T-helper 1 cell treated with Interleukin-12 subunit alpha and Interleukin-12 subunit beta and Interleukin-4 antibody, amounts not matched to agents 30 μg/mL and 1 μg/mL, for 36 hours (primary cell): Measurements from ENCODE around the gene SLC4A4.

Experiments used
- H3K27ac Mint-ChIP-seq: one replicate; pipeline ENCODE4 v1.8.0; 2021; ENCODE audit warnings: mild to moderate bottlenecking, mixed read lengths
- H3K27me3 Mint-ChIP-seq: one replicate; pipeline ENCODE4 v1.8.0; 2021; ENCODE audit warnings: low read depth, mixed read lengths
- H3K36me3 Mint-ChIP-seq: one replicate; pipeline ENCODE4 v1.8.0; 2021; ENCODE audit warnings: low read depth, mixed read lengths
- H3K4me1 Mint-ChIP-seq: one replicate; pipeline ENCODE4 v1.8.0; 2021; ENCODE audit warnings: low read depth, mixed read lengths
- H3K4me3 Mint-ChIP-seq: one replicate; pipeline ENCODE4 v1.8.0; 2021; ENCODE audit warnings: mild to moderate bottlenecking, moderate library complexity, mixed read lengths
- H3K9me3 Mint-ChIP-seq: one replicate; pipeline ENCODE4 v1.8.0; 2021; ENCODE audit warnings: mixed read lengths

The SLC4A4 gene

GRCh38 chr4:71541541-71541940 is 202.7 kb downstream of the SLC4A4 start:
- Mint-ChIP-seq H3K36me3 (no peaks in the 10 kb centered on the region), H3K27ac (no peak overlapping the region), H3K4me1 (no peaks in the 10 kb centered on the region), H3K9me3 (no peaks in the 10 kb centered on the region), H3K4me3 (no peak overlapping the region), H3K27me3 (no peaks in the 10 kb centered on the region)

GRCh38 chr4:71545168-71545567 is 206.3 kb downstream of the SLC4A4 start:
- Mint-ChIP-seq H3K9me3 (no peaks in the 10 kb centered on the region), H3K4me3 (no peak overlapping the region), H3K4me1 (no peaks in the 10 kb centered on the region), H3K27me3 (no peaks in the 10 kb centered on the region), H3K36me3 (no peaks in the 10 kb centered on the region), H3K27ac (no peak overlapping the region)

DNA sequence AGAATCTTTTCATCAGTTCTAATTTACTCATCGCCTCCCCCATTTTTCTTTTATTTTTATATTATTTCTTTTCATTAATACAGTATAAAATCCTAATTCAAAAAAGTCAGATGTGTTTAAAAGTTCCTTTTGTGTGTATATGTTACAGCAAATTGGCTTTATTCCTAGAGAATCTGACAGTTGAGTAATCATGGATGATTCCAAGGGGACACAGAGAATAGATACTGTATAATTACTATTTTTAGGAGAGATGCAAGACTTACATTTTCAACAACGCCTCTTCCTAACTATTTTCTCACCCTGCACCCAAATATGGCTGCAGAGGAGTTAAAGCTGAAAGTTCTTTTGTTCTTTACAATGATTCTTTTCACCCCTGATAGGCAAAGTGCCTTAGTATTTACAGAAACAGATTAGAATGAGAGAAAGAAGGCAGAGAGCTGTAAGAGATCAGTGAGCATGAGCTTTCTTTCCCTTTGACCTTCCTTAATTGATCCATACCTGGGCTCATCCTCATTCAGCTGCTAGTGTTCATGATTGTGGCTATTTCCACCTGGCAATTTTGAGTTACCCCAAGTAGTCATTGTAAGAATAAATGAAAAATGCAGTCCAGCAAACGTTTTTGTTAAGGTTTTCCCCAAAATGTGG is 210.8 kb downstream of the SLC4A4 start:
- no peaks in the 10 kb centered on the region for H3K9me3 Mint-ChIP-seq
- H3K36me3 Mint-ChIP-seq, result no peaks in the 10 kb centered on the region
- H3K27ac Mint-ChIP-seq, result no peak overlapping the region
- H3K4me1 Mint-ChIP-seq, result no peaks in the 10 kb centered on the region
- H3K4me3 Mint-ChIP-seq, result no peak overlapping the region
- no peaks in the 10 kb centered on the region for H3K27me3 Mint-ChIP-seq

GRCh38 chr4:71550220-71551165 is 211.7 kb downstream of the SLC4A4 start:
- H3K36me3 Mint-ChIP-seq, result no peaks in the 10 kb centered on the region
- H3K27me3 Mint-ChIP-seq, result no peaks in the 10 kb centered on the region
- H3K4me1 Mint-ChIP-seq, result no peaks in the 10 kb centered on the region
- H3K9me3 Mint-ChIP-seq, result no peaks in the 10 kb centered on the region
- H3K4me3 Mint-ChIP-seq, result no peak overlapping the region
- no peak overlapping the region for H3K27ac Mint-ChIP-seq

- H3K9me3 Mint-ChIP-seq, result no peaks in the 10 kb centered on the region
- H3K27me3 Mint-ChIP-seq, result no peaks in the 10 kb centered on the region
- no peak overlapping the region for H3K27ac Mint-ChIP-seq
- H3K4me1 Mint-ChIP-seq, result no peaks in the 10 kb centered on the region
- no peaks in the 10 kb centered on the region for H3K36me3 Mint-ChIP-seq
- no peak overlapping the region for H3K4me3 Mint-ChIP-seq
Observed at GRCh38 chr4:71553605-71554004, 214.8 kb downstream of the SLC4A4 start.

- no peaks in the 10 kb centered on the region for H3K4me1 Mint-ChIP-seq
- no peaks in the 10 kb centered on the region for H3K9me3 Mint-ChIP-seq
- H3K27me3 Mint-ChIP-seq, result no peaks in the 10 kb centered on the region
- no peak overlapping the region for H3K4me3 Mint-ChIP-seq
- H3K36me3 Mint-ChIP-seq, result no peaks in the 10 kb centered on the region
- H3K27ac Mint-ChIP-seq, result no peak overlapping the region
Observed at GRCh38 chr4:71554025-71554424, 215.2 kb downstream of the SLC4A4 start.

DNA sequence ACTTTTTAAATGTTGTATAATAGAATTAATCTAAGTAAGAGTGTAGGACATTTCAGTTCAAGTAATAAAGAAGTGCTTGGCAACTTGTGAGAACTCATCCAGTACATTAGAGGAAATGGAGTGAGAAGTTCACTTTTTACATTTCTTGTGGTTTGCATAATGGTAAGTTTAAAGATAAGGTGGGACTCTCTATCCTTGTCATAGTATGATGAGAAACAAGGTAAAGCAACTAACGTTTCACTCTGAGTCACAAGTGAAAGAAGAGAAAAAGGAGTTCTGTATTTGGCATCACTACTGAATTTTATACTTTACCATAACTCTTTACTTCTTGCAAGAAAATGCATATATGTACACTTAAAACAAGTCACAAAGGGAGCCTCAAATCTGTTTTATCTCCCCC is 219.4 kb downstream of the SLC4A4 start:
- Mint-ChIP-seq H3K36me3 (no peaks in the 10 kb centered on the region), H3K4me3 (no peak overlapping the region), H3K4me1 (no peaks in the 10 kb centered on the region), H3K27ac (no peak overlapping the region), H3K9me3 (no peaks in the 10 kb centered on the region), H3K27me3 (no peaks in the 10 kb centered on the region)

- no peaks in the 10 kb centered on the region for H3K36me3 Mint-ChIP-seq
- H3K27me3 Mint-ChIP-seq, result no peaks in the 10 kb centered on the region
- H3K27ac Mint-ChIP-seq, result no peak overlapping the region
- no peaks in the 10 kb centered on the region for H3K9me3 Mint-ChIP-seq
- H3K4me1 Mint-ChIP-seq, result no peaks in the 10 kb centered on the region
- no peak overlapping the region for H3K4me3 Mint-ChIP-seq
Observed at GRCh38 chr4:71559957-71560571, 221.2 kb downstream of the SLC4A4 start.

DNA sequence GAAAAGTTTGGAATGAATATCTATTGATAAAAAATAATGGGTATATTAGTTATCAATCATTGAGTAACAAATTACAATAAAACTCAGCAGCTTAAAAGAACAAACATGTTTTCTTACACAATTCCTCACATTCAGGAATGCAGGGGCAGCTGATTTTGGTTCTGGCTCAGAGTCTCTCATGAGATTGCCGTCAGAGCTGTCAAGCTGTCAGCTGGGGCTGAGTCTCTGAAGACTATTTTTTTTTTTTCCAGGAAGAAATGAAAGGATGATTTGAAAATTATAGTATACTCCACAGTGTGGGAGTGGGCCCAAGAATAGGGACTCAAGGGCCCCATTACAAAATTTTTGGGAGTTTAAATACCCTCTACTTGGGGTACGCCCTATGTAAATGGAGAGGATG is 226.0 kb downstream of the SLC4A4 start:
- Mint-ChIP-seq H3K9me3 (no peaks in the 10 kb centered on the region), H3K4me3 (no peak overlapping the region), H3K4me1 (no peaks in the 10 kb centered on the region)

DNA sequence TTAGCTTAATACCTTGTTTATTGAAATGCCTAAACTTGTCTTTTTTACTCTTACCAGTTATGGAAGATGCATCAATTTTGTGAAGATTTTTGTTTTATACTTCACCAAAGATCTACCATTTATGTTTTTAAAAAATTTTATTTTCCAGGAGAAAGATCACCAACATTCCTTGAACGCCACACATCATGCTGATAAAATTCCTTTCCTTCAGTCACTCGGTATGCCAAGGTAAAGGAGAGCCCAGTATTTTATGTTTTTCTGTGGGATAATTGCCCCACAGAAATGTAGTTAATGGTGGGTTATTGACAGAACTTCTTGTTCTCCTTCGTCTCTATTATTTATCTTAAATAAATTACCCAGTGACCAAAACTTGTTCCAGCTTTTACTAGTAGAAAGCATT is 228.0 kb downstream of the SLC4A4 start:
- no peaks in the 10 kb centered on the region for H3K36me3 Mint-ChIP-seq
- H3K27me3 Mint-ChIP-seq, result no peaks in the 10 kb centered on the region
- H3K4me3 Mint-ChIP-seq, result no peak overlapping the region
- H3K9me3 Mint-ChIP-seq, result no peaks in the 10 kb centered on the region
- no peak overlapping the region for H3K27ac Mint-ChIP-seq
- H3K4me1 Mint-ChIP-seq, result no peaks in the 10 kb centered on the region

More for the DNA sequence above, 226.0 kb downstream of the SLC4A4 start:
- Mint-ChIP-seq H3K36me3 (no peaks in the 10 kb centered on the region), H3K27ac (no peak overlapping the region), H3K27me3 (no peaks in the 10 kb centered on the region)

DNA sequence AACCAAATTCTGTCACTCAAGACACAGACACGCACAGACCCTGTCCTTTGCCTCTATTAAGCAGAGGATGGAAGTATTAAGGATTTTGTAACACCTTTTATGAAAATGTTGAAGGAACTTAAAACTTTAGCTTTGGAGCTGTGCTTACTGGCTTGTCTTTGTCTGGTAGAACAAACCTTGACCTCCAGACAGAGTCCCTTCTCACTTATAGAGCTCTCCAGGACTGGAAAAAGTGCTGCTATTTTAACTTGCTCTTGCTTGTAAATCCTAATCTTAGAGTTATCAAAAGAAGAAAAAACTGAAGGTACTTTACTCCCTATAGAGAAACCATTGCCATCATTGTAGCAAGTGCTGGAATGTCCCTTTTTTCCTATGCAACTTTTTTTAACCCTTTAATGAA is 229.3 kb downstream of the SLC4A4 start:
- H3K36me3 Mint-ChIP-seq, result no peaks in the 10 kb centered on the region
- H3K27ac Mint-ChIP-seq, result no peak overlapping the region
- H3K27me3 Mint-ChIP-seq, result no peaks in the 10 kb centered on the region
- no peaks in the 10 kb centered on the region for H3K9me3 Mint-ChIP-seq
- no peak overlapping the region for H3K4me3 Mint-ChIP-seq
- no peaks in the 10 kb centered on the region for H3K4me1 Mint-ChIP-seq

DNA sequence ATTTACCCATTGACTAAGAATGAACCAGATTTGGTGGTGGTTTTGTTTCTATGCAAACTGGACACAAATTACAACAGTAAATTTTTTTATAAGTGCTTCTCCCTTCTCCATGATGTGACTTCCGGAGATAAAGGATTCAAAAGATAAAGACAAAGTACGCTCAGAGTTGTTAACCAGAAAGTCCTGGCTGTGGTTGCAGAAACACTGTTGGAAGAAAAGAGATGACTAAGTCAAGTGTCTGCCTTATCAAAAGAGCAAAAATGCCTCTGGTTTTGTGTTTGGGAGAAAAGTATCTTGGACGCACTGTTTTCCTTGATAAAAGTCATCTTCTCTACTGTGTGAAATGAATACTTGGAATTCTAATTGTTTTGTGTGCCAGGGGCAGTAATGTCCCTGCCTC is 231.7 kb downstream of the SLC4A4 start:
- Mint-ChIP-seq H3K9me3 (peaks cover 3% of the 10 kb centered on the region), H3K27me3 (no peaks in the 10 kb centered on the region), H3K4me3 (no peak overlapping the region), H3K27ac (no peak overlapping the region), H3K4me1 (no peaks in the 10 kb centered on the region), H3K36me3 (no peaks in the 10 kb centered on the region)

DNA sequence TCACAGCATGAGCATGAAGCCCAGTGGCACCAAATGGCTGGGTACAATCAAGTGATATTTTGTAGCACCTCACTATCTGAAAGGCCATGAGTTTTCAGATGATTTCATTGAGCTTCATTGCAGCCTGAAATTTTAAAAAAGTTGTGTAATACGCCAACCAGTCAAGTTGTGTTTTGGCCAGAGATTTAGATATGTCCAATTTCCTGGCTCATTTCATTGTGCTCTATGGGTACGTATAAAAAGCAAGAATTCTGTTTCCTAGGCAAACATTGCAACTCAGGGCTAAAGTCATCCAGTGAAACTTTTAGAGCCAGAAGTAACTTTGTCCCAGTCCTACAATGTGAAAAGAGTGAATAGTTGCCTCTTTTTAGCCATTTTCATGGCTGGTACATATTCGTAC is 232.5 kb downstream of the SLC4A4 start:
- Mint-ChIP-seq H3K27me3 (no peaks in the 10 kb centered on the region), H3K27ac (no peak overlapping the region)

DNA sequence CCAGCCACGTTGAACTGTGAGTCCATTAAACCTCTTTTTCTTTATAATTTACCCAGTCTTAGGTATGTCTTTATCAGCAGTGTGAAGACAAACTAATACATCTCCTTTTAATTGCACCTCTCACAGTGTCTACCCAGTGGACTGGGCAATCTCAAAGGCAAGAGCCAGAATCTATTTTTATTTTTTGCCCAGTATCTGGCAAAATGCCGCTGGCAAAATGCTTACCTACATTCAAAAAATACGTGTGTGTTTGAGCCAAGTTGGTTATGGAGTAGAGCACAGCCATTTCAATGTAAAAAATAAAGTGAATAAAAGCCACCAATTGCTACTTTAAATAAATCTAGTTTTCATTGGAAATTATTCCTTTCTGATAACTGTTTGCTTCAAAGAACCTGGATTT is 245.2 kb downstream of the SLC4A4 start:
- Mint-ChIP-seq H3K9me3 (no peaks in the 10 kb centered on the region), H3K27ac (no peak overlapping the region), H3K4me1 (no peaks in the 10 kb centered on the region), H3K4me3 (no peak overlapping the region), H3K27me3 (no peaks in the 10 kb centered on the region), H3K36me3 (no peaks in the 10 kb centered on the region)

More for the DNA sequence above, 232.5 kb downstream of the SLC4A4 start:
- H3K4me1 Mint-ChIP-seq, result no peaks in the 10 kb centered on the region
- no peak overlapping the region for H3K4me3 Mint-ChIP-seq
- H3K9me3 Mint-ChIP-seq, result peaks cover 3% of the 10 kb centered on the region
- no peaks in the 10 kb centered on the region for H3K36me3 Mint-ChIP-seq

DNA sequence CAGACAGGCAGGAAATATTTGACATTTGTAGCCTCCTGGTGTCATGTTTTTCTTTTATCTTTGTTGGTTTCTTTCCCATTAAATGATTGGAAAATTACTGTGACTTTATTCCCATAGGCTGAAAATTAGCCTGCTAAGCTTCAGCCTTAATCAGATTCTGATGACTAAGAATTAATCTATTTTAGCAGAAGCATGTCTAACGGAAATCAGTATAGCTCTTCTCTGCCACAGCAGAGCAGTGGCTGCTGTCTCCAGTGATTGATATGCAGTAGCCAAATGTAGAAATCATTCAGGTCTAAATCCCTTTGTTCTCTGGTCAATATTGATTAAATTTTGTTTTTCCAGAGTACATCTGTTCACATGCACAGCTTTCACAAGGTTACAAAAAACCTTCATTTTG is 245.8 kb downstream of the SLC4A4 start:
- Mint-ChIP-seq H3K9me3 (no peaks in the 10 kb centered on the region), H3K27me3 (no peaks in the 10 kb centered on the region), H3K4me1 (no peaks in the 10 kb centered on the region), H3K4me3 (no peak overlapping the region), H3K27ac (no peak overlapping the region), H3K36me3 (no peaks in the 10 kb centered on the region)
